Endothelial cell of umbilical vein (primary cell): ENCODE results near the gene CRISPLD2. TPM values are rescaled to one million over a fixed set of nuclear protein-coding genes. Genes with fewer than 3 reads are reported as not detected.

ENCODE experiments used
- BruUV-seq: library from RNA; stranded (reverse); fragments of 400-500 nt; replicated peaks from 2 replicates; lab custom pipeline; 2021; lab: Mats Ljungman, UMichigan
- CTCF ChIA-PET: fragments of 300-600, 350-600 bp; sonication (Branson Sonifier 250); formaldehyde crosslinking; loops from one replicate; lab custom pipeline; 2021; ENCODE audit warnings: antibody characterized with exemption, inconsistent platforms; lab: Charles Lee
- POLR2A ChIA-PET: fragments of 300-600, 350-600 bp; sonication (Branson Sonifier 250); formaldehyde crosslinking; loops from one replicate; lab custom pipeline; 2021; ENCODE audit warnings: antibody characterized with exemption, inconsistent platforms; lab: Charles Lee
- DNase-seq: peaks from one replicate; pipeline ENCODE4 v3.0.0-alpha.2; 2011; ENCODE audit warnings: low read depth, low spot score
- FAIRE-seq: peaks from 2 replicates; lab custom pipeline; 2011; peaks lifted over from hg19 to GRCh38; lab: Jason Lieb, UNC
- H2AFZ ChIP-seq: 2 replicates; pipeline ENCODE4 v1.6.0; 2012; ENCODE audit warnings: low read depth, low read length, control low read depth, inconsistent platforms
- H3K27ac ChIP-seq: 2 replicates; pipeline ENCODE4 v1.5.1; 2011; ENCODE audit warnings: low read depth, mild to moderate bottlenecking, control low read depth, low read length, moderate library complexity; ENCODE audit not compliant: insufficient read depth
- H3K27me3 ChIP-seq, 2 experiments: 2 replicates each; pipeline versions ENCODE4 v1.6.0 to v1.6.1; 2011; ENCODE audit warnings: low read length in 2 of 2, mixed read lengths in 1 of 2; ENCODE audit not compliant: control insufficient read depth in 2 of 2, insufficient read depth in 2 of 2
- H3K36me3 ChIP-seq, 2 experiments: 2 replicates in 1 of 2; 3 replicates in 1 of 2; pipeline ENCODE4 v1.5.1; 2011; ENCODE audit warnings: low read length in 2 of 2, mild to moderate bottlenecking in 1 of 2, moderate library complexity in 1 of 2; ENCODE audit not compliant: control insufficient read depth in 2 of 2, insufficient read depth in 2 of 2; ENCODE audit errors: extremely low read depth in 1 of 2
- H3K4me1 ChIP-seq: 3 replicates; pipeline ENCODE4 v1.5.1; 2011; ENCODE audit warnings: mild to moderate bottlenecking, low read length; ENCODE audit not compliant: control insufficient read depth, insufficient read depth; ENCODE audit errors: extremely low read depth
- H3K4me2 ChIP-seq: 2 replicates; pipeline ENCODE4 v1.6.1; 2011; ENCODE audit warnings: low read length, control low read depth, mixed read lengths; ENCODE audit not compliant: insufficient read depth
- H3K4me3 ChIP-seq, 3 experiments: fragments of 200-600 bp in 1 of 3; sonication (generic), shearing (Covaris generic) in 1 of 3; replicated peaks in 1 of 3; 2 replicates each; pipeline ENCODE4 v1.5.1; 2011 to 2016; ENCODE audit warnings: control low read depth in 3 of 3, low read length in 3 of 3, mild to moderate bottlenecking in 2 of 3, inconsistent platforms in 1 of 3, low read depth in 1 of 3, moderate library complexity in 1 of 3; ENCODE audit not compliant: insufficient read depth in 1 of 3
- H3K79me2 ChIP-seq: 2 replicates; pipeline ENCODE4 v1.6.0; 2012; ENCODE audit warnings: low read length, inconsistent platforms; ENCODE audit not compliant: control insufficient read depth, insufficient read depth
- H3K9ac ChIP-seq: replicated peaks from 2 replicates; pipeline ENCODE3; 2011; ENCODE audit warnings: low read length, control low read depth; ENCODE audit not compliant: insufficient read depth; ENCODE audit errors: extremely low read depth
- H3K9me1 ChIP-seq: replicated peaks from 3 replicates; pipeline ENCODE4 v1.6.0; 2011; ENCODE audit warnings: mild to moderate bottlenecking, low read length; ENCODE audit not compliant: control insufficient read depth, insufficient read depth; ENCODE audit errors: extremely low read depth
- H3K9me3 ChIP-seq: replicated peaks from 2 replicates; pipeline ENCODE4 v1.5.1; 2012; ENCODE audit warnings: low read length, inconsistent platforms; ENCODE audit not compliant: control insufficient read depth, insufficient read depth
- H4K20me1 ChIP-seq: replicated peaks from 2 replicates; pipeline ENCODE3; 2011; ENCODE audit warnings: mild to moderate bottlenecking, low read length; ENCODE audit not compliant: control insufficient read depth, insufficient read depth; ENCODE audit errors: extremely low read depth
- EZH2 ChIP-seq: IDR thresholded peaks from 2 replicates; pipeline ENCODE4 v1.6.1; 2012; ENCODE audit warnings: borderline replicate concordance, low read depth, mild to moderate bottlenecking, moderate library complexity, low read length, inconsistent platforms; ENCODE audit not compliant: severe bottlenecking
- FOS ChIP-seq: IDR thresholded peaks from 2 replicates; pipeline ENCODE4 v1.6.1; 2011; ENCODE audit warnings: mild to moderate bottlenecking, low read length, moderate library complexity, borderline replicate concordance; ENCODE audit not compliant: insufficient read depth
- GATA2 ChIP-seq: IDR thresholded peaks from 2 replicates; pipeline ENCODE4 v1.7.0; 2011; ENCODE audit warnings: low read depth, mild to moderate bottlenecking, moderate library complexity, mixed read lengths, low read length; ENCODE audit not compliant: insufficient read length, insufficient read depth
- MYC ChIP-seq: IDR thresholded peaks from one replicate; pipeline ENCODE4 v1.6.1; 2011; ENCODE audit warnings: mild to moderate bottlenecking, low read depth, low read length
- POLR2A ChIP-seq: IDR thresholded peaks from 2 replicates; pipeline ENCODE4 v1.6.1; 2012; ENCODE audit warnings: low read depth, mild to moderate bottlenecking, control low read depth, low read length
- POLR2AphosphoS5 ChIP-seq: IDR thresholded peaks from 2 replicates; pipeline ENCODE4 v1.6.1; 2012; ENCODE audit warnings: low read depth, mild to moderate bottlenecking, control low read depth, low read length, moderate library complexity; ENCODE audit not compliant: insufficient read depth
- dilution Hi-C: fragments of 300-500 bp; cut with MboI; formaldehyde crosslinking; loops from one replicate; pipeline ENCODE4 v1.15.0; 2019; ENCODE audit warnings: low sequenced_read_pairs; ENCODE audit not compliant: extremely low pct_ligation_motif_present
- intact Hi-C: fragments of 100-400 bp; cut with micrococcal nuclease; formaldehyde crosslinking; loops from one replicate; pipeline ENCODE4 v1.10.0; 2022
- polyA plus RNA-seq, 4 experiments: library from polyadenylated mRNA; depleted of rRNA in 3 of 4; stranded (reverse) in 3 of 4; unstranded in 1 of 4; fragments of >200 nt; gene quantifications; 2 replicates each; pipeline versions ENCODE4 v1.2.1 to v1.2.3, GENCODE V29; 2011 to 2012; ENCODE audit warnings: missing spikeins in 1 of 4
- total RNA-seq: library from RNA; stranded (reverse); gene quantifications from 2 replicates; pipeline ENCODE4 v1.2.3, GENCODE V29; 2021
- TF ChIP-seq, protein P1 (sequence below): IDR thresholded peaks from 2 replicates; pipeline ENCODE4 v1.6.1; 2011; ENCODE audit not compliant: insufficient read depth, insufficient read length
- TF ChIP-seq, protein P2 (sequence below), 2 donors: IDR thresholded peaks; 1 replicate in 1 of 2; 2 replicates in 1 of 2; pipeline ENCODE4 v1.5.1; 2011; ENCODE audit warnings: low read length in 2 of 2, mild to moderate bottlenecking in 2 of 2, moderate library complexity in 2 of 2, control low read depth in 1 of 2, inconsistent platforms in 1 of 2, low read depth in 1 of 2; ENCODE audit not compliant: insufficient read depth in 1 of 2; ENCODE audit errors: extremely low read depth in 1 of 2

The CRISPLD2 gene
- total and polyA plus RNA-seq, 2 donors (not counting 3 experiments of a cell fraction or from before 2014, with no cell fraction given) = 0.14 to 0.73 TPM

DNA sequence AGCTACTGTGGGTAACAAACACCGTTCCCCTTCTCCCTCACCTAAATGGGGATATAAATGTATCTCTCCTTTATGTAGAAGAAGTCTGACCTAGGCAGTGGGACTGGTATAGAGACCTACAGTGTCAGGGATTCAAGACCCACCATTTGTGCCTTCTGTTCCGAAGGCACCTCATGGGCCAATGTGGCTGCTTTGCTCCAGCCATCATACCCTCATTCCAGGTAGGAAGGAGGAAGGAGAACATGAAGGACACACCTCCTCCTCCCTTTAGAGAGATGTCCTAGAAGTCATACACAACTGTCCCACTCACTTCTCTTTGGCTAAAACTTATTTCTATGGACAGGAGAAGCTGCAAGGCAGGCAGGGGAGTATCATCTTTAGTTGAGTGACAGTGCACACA, 8.3 kb upstream of the CRISPLD2 start:
- Histone ChIP-seq H3K79me2 (no peaks in the 10 kb centered on the region), H3K36me3 (no peaks in the 10 kb centered on the region), H3K27me3 (peaks cover 4 to 18% of the 10 kb centered on the region in 2 experiments), H3K27ac (no peak overlapping the region), H3K9me3 (no peaks in the 10 kb centered on the region), H3K4me2 (no peak overlapping the region), H2AFZ (no peak overlapping the region), H3K9me1 (no peaks in the 10 kb centered on the region), H3K4me3 (no peak overlapping the region), H3K4me1 (peaks cover 9% of the 10 kb centered on the region), H3K9ac (no peak overlapping the region), H4K20me1 (no peaks in the 10 kb centered on the region)
- FAIRE-seq = no peak
- TF ChIP-seq FOS (no peak), POLR2A (no peak), EZH2 (no peak), GATA2 (no peak), MYC (no peak), POLR2AphosphoS5 (no peak)
- TF ChIP-seq, protein P1, sequence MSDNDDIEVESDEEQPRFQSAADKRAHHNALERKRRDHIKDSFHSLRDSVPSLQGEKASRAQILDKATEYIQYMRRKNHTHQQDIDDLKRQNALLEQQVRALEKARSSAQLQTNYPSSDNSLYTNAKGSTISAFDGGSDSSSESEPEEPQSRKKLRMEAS = no peak
- TF ChIP-seq, protein P2, sequence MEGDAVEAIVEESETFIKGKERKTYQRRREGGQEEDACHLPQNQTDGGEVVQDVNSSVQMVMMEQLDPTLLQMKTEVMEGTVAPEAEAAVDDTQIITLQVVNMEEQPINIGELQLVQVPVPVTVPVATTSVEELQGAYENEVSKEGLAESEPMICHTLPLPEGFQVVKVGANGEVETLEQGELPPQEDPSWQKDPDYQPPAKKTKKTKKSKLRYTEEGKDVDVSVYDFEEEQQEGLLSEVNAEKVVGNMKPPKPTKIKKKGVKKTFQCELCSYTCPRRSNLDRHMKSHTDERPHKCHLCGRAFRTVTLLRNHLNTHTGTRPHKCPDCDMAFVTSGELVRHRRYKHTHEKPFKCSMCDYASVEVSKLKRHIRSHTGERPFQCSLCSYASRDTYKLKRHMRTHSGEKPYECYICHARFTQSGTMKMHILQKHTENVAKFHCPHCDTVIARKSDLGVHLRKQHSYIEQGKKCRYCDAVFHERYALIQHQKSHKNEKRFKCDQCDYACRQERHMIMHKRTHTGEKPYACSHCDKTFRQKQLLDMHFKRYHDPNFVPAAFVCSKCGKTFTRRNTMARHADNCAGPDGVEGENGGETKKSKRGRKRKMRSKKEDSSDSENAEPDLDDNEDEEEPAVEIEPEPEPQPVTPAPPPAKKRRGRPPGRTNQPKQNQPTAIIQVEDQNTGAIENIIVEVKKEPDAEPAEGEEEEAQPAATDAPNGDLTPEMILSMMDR (IDR thresholded peaks at IDR 0.05; ENCODE audit: extremely low read depth in 1 of 2, insufficient read depth in 1 of 2, low read depth in 1 of 2, low read length in 2 of 2) = no peak
- ChIA-PET CTCF (no interaction called here), POLR2A (no interaction called here)
- no TSS peak for BruUV-seq
- dilution Hi-C loops = no loop called here
- intact Hi-C loops = no loop called here
- no peak for DNase-seq
